GM12892 (cell line): ENCODE results near the gene LRRC15.

ENCODE experiments used
- DNase-seq: peaks from one replicate; pipeline ENCODE4 v3.0.0; 2011; ENCODE audit not compliant: insufficient read length
- FAIRE-seq: peaks from 2 replicates; lab custom pipeline; 2011; peaks lifted over from hg19 to GRCh38; lab: Jason Lieb, UNC
- POLR2A ChIP-seq: IDR thresholded peaks from 2 replicates; pipeline ENCODE4 v1.6.1; 2011; ENCODE audit warnings: low read depth, low read length, control low read depth
- POLR2AphosphoS5 ChIP-seq: IDR thresholded peaks from 2 replicates; pipeline ENCODE4 v1.6.1; 2011; ENCODE audit warnings: low read depth, low read length, control low read depth
- TAF1 ChIP-seq: IDR thresholded peaks from 2 replicates; pipeline ENCODE4 v1.6.1; 2011; ENCODE audit warnings: low read depth, mild to moderate bottlenecking, control low read depth, low read length, borderline replicate concordance

The LRRC15 gene

DNA sequence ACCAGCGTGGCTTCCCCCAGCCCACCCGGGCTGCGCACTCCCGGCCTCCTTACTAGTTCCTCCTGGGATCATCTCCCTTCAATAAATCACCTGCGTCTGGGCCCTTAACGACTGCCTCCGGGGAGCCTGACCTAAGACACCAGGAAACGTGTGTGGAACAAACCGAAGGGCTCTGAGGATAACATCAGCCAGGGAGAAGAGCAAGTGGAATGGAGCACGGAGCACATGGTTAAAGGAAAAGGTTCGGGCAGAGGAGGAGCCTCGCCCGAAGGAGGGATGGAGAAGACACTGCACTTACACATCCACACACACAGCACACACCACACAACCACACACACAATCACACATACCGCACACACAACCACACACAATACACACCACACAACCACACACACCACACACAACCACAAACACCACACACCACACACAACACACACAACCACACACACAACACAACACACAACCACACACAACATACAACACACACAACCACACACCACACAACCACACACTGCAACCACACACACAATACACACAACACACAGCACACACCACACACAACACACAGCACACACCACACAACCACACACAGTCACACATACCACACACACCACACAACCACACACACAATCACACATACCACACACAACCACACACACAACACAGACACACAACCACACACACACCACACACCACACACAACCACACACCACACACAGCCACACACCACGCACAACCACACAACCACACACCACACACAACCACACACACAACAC lies 43.2 kb downstream of the LRRC15 start:
- peak; percentile 87 for FAIRE-seq
- no peak for TF ChIP-seq TAF1
- TF ChIP-seq POLR2AphosphoS5, result no peak
- no peak for TF ChIP-seq POLR2A

GRCh38 chr3:194325424-194326153 lies 44.0 kb downstream of the LRRC15 start:
- TF ChIP-seq POLR2AphosphoS5, result no peak
- TF ChIP-seq TAF1, result no peak
- TF ChIP-seq POLR2A, result no peak
- no peak for FAIRE-seq
- DNase-seq, result no peak

More for the DNA sequence above, 43.2 kb downstream of the LRRC15 start:
- DNase-seq, result no peak

DNA sequence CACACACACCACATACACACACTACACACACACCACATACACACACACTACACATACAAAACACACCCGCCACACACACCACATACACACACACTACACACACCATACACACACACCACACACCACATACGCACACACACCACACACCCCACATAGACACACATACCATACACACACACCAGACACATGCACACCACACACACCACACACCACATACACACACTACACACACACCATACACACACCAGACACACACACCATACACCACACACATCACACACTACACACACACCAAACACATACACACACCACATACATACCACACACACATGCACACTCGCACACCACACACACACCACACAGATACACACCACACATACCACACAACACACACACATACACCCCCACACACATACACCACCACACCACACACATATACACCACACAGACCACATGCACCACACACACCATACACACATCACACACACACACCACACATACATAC lies 44.7 kb downstream of the LRRC15 start:
- DNase-seq (no peak), FAIRE-seq (no peak)
- TF ChIP-seq TAF1, result no peak
- no peak for TF ChIP-seq POLR2AphosphoS5
- no peak for TF ChIP-seq POLR2A

- DNase-seq, result peak; percentile 53
- TF ChIP-seq TAF1 (no peak), POLR2AphosphoS5 (no peak), POLR2A (no peak)
- FAIRE-seq, result peak; percentile 76
These were observed 45.5 kb downstream of the LRRC15 start for GRCh38 chr3:194323785-194324735.

- TF ChIP-seq POLR2AphosphoS5 (no peak), TAF1 (no peak), POLR2A (no peak)
- DNase-seq (no peak), FAIRE-seq (no peak)
These were observed 46.8 kb downstream of the LRRC15 start for GRCh38 chr3:194322678-194323211.

DNA sequence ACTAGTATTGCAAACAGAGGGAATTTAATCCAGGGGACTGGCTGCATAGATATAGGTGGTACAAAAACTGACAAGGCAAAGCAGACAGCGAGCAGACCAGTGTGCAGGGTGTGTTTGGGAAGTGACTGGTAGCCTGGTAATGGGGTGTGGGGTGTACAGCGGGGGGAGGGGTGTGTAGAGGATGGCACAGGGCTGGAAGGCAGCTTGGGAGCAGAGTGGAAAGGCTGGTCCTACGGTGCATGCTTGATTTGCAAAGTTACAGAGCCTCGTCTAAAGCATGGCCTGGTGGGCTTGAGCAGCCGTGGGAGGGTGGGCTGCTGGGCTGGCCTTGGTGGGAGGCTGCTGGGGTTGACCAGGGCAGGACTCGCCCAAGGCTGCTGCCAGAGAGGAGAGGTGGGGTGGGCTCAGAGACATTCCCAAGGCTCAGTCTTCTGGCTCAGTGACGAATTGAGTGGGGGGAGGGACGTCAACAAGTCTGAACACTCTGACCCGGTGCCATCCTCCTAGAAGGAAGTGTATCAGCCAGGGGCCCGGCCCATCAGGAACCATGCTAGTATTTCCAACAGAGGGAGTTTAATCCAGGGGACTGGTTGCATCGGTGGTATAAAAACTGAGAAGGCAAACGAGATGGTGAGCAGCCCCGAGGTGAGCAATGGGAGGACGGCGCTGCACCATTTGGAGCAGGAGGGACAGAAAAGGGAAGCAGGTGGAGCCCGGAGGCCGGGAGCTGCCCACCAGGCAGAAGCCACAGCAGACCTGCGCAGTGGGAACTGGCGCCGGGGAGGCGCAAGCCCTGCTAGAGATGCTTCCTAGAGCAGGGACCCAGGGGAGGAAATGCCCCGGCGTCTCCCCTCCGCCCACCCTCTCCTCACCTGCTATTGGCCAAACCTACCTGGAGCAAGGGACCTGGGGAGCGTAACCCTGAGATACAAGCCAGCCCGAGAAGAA lies 47.6 kb downstream of the LRRC15 start:
- DNase-seq (no peak), FAIRE-seq (no peak)
- TF ChIP-seq TAF1 (no peak), POLR2AphosphoS5 (no peak), POLR2A (no peak)

DNA sequence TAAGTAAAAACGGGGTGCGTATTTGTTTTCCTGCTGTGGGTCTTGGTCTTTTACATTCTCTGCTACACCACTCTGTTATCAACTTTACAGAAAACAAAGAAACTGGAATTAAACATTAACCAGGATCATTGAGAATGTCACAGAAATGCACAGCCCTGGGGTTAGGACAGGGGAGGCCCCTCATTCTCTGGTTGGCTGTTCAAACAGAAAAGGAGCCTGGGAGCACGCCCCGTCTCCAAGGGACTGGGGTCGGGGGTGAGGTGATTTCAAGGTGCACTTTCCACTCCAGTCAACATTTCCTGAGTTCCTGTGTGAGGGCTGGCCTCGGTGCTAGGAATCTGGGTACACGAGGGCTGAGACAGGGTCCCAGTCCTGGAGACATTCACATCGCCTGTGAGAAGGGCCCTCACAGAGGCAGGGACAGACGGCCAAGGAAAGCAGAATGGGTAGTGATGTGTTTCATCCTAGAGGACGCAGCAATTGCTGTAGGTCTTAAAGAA lies 48.7 kb downstream of the LRRC15 start:
- no peak for DNase-seq
- no peak for TF ChIP-seq POLR2A
- TF ChIP-seq TAF1, result no peak
- no peak for TF ChIP-seq POLR2AphosphoS5
- FAIRE-seq, result no peak

- DNase-seq, result no peak
- FAIRE-seq, result no peak
- no peak for TF ChIP-seq POLR2AphosphoS5
- TF ChIP-seq TAF1, result no peak
- TF ChIP-seq POLR2A, result no peak
These were observed 49.4 kb downstream of the LRRC15 start for GRCh38 chr3:194320100-194320499.

- no peak for TF ChIP-seq TAF1
- no peak for TF ChIP-seq POLR2AphosphoS5
- no peak for TF ChIP-seq POLR2A
- DNase-seq (no peak), FAIRE-seq (no peak)
These were observed 50.9 kb downstream of the LRRC15 start for GRCh38 chr3:194318511-194319161.

DNA sequence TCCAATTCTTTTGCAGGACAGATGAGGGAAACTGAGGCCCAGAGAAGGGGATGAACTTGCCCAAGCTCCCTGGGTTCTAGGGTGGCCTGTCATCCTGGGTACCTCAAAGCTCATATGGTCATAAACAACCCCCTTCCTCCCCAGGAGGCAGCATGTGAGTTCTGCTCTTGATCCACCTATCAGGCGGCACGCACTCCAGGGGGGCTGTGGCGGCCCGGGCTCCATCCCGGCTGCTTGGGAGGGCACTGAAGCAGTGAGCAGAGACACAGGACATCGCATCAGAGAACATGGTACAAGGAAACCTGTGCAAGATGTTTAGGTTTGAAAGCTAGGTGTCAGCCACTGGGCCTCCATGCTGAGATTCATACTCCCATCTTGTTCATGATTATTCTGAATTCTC lies 52.6 kb downstream of the LRRC15 start:
- no peak for TF ChIP-seq POLR2A
- no peak for TF ChIP-seq TAF1
- TF ChIP-seq POLR2AphosphoS5, result no peak
- DNase-seq (no peak), FAIRE-seq (no peak)

- TF ChIP-seq POLR2A (no peak), TAF1 (no peak), POLR2AphosphoS5 (no peak)
- FAIRE-seq (no peak), DNase-seq (no peak)
These were observed 53.6 kb downstream of the LRRC15 start for GRCh38 chr3:194315965-194316361.
